ENCODE data around the gene ZNF691. TPM values are rescaled to one million over a fixed set of nuclear protein-coding genes. Genes with fewer than 3 reads are reported as not detected.
A peak's percentile ranks its signal among the peaks of the same experiment; 100 is the strongest.

ZNF691 gene
- total and polyA plus RNA-seq, 4 donors = 6.6 to 14.5 (median 8.3) TPM

DNA sequence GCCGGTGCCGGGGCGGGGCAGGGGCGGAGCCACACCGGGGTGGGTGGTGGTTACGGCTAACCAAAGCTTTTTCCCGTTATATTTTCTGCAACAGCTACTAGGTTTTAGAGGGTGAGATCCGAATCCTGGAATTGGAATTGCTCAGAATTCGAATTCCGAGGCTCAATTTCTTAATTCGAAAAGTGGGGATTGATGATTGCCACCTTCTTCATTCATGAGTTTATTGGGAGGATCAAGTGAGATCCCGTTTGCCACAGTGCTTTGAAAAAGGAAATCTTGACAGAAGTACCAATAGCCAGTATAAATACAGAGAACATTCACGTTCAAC lies 29.0 kb upstream of the ZNF691 start:
- TF ChIP-seq CTCF (IDR thresholded peaks at IDR 0.05; ENCODE audit: control extremely low read depth, extremely low read depth) = no peak

GRCh38 chr1:42817976-42818375 lies 28.4 kb upstream of the ZNF691 start:
- TF ChIP-seq CTCF (IDR thresholded peaks at IDR 0.05; ENCODE audit: control extremely low read depth, extremely low read depth) = no peak

More for the DNA sequence above, 29.0 kb upstream of the ZNF691 start:
- Histone ChIP-seq H3K36me3 (ENCODE audit: control insufficient read depth in 4 of 4, insufficient read depth in 4 of 4, low read length in 4 of 4) (peaks cover 0 to 2% (median 0%) of the 10 kb centered on the region in 4 donors), H3K4me1 (ENCODE audit: control insufficient read depth in 5 of 5, insufficient read depth in 5 of 5, low read length in 5 of 5) (peaks cover 4 to 19% (median 9%) of the 10 kb centered on the region in 5 donors), H3K9ac (ENCODE audit: insufficient read depth in 1 of 2, low read length in 2 of 2) (peak overlapping the region in 1 of 2 donors; percentile 81), H3K27ac (ENCODE audit: low read depth in 1 of 2, low read length in 1 of 2) (no peak overlapping the region), H3K27me3 (ENCODE audit: control insufficient read depth in 3 of 3, insufficient read depth in 3 of 3, low read length in 2 of 3) (no peaks in the 10 kb centered on the region), H3K9me3 (ENCODE audit: control insufficient read depth in 4 of 4, insufficient read depth in 3 of 4, low read length in 3 of 4) (no peaks in the 10 kb centered on the region), H3K4me3 (no peak overlapping the region)
- DNase-seq (no peak), ATAC-seq (ENCODE audit: insufficient read depth, low FRiP score) (no peak)
- 0% methylated on average over 13 of the region's 13 CpGs for WGBS, 2 donors

GRCh38 chr1:42820813-42821212 lies 25.6 kb upstream of the ZNF691 start:
- DNase-seq (no peak), ATAC-seq (ENCODE audit: insufficient read depth, low FRiP score) (no peak)
- H3K9me3 ChIP-seq (ENCODE audit: control insufficient read depth in 4 of 4, insufficient read depth in 3 of 4, low read length in 3 of 4) = no peaks in the 10 kb centered on the region
- no peaks in the 10 kb centered on the region for H3K27me3 ChIP-seq (ENCODE audit: control insufficient read depth in 3 of 3, insufficient read depth in 3 of 3, low read length in 2 of 3)
- whole genome bisulfite sequencing, 2 donors = 65 to 72% methylated on average over 1 of the region's 1 CpG
- no peak overlapping the region for H3K4me3 ChIP-seq
- no peak overlapping the region for H3K27ac ChIP-seq (ENCODE audit: low read depth in 1 of 2, low read length in 1 of 2)
- peaks cover 0 to 4% (median 0%) of the 10 kb centered on the region in 4 donors for H3K36me3 ChIP-seq (ENCODE audit: control insufficient read depth in 4 of 4, insufficient read depth in 4 of 4, low read length in 4 of 4)
- TF ChIP-seq CTCF (IDR thresholded peaks at IDR 0.05; ENCODE audit: control extremely low read depth, extremely low read depth) = no peak
- no peak overlapping the region for H3K9ac ChIP-seq (ENCODE audit: insufficient read depth in 1 of 2, low read length in 2 of 2)
- peaks cover 4 to 21% (median 8%) of the 10 kb centered on the region in 5 donors for H3K4me1 ChIP-seq (ENCODE audit: control insufficient read depth in 5 of 5, insufficient read depth in 5 of 5, low read length in 5 of 5)

More at GRCh38 chr1:42817976-42818375, 28.4 kb upstream of the ZNF691 start:
- no peaks in the 10 kb centered on the region for H3K9me3 ChIP-seq (ENCODE audit: control insufficient read depth in 4 of 4, insufficient read depth in 3 of 4, low read length in 3 of 4)
- peaks cover 0 to 2% (median 0%) of the 10 kb centered on the region in 4 donors for H3K36me3 ChIP-seq (ENCODE audit: control insufficient read depth in 4 of 4, insufficient read depth in 4 of 4, low read length in 4 of 4)
- ATAC-seq (ENCODE audit: insufficient read depth, low FRiP score) (no peak), DNase-seq (no peak)
- H3K9ac ChIP-seq (ENCODE audit: insufficient read depth in 1 of 2, low read length in 2 of 2) = peak overlapping the region in 1 of 2 donors; percentile 81
- H3K4me3 ChIP-seq = no peak overlapping the region
- H3K27me3 ChIP-seq (ENCODE audit: control insufficient read depth in 3 of 3, insufficient read depth in 3 of 3, low read length in 2 of 3) = no peaks in the 10 kb centered on the region
- 95 to 98% methylated on average over 3 of the region's 3 CpGs for WGBS, 2 donors
- peaks cover 4 to 19% (median 9%) of the 10 kb centered on the region in 5 donors for H3K4me1 ChIP-seq (ENCODE audit: control insufficient read depth in 5 of 5, insufficient read depth in 5 of 5, low read length in 5 of 5)
- no peak overlapping the region for H3K27ac ChIP-seq (ENCODE audit: low read depth in 1 of 2, low read length in 1 of 2)

DNA sequence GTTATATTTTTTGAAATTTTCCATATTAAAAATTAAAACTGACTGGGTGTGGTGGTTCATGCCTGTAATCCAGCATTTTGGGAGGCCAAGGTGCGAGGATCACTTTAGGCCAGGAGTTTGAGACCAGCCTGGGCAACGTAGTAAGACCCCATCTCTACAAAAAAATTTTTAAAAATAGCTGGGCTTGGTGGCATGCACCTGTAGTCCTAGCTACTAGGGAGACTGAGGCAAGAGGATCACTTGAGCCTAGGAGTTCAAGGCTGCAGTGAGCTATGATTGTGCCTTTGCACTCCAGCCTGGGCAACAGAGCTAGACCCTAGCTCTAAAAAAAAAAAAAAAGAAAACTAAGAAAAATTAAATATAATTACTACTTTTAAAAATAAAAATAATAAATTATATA lies 24.7 kb upstream of the ZNF691 start:
- no peak overlapping the region for H3K9ac ChIP-seq (ENCODE audit: insufficient read depth in 1 of 2, low read length in 2 of 2)
- H3K9me3 ChIP-seq (ENCODE audit: control insufficient read depth in 4 of 4, insufficient read depth in 3 of 4, low read length in 3 of 4) = no peaks in the 10 kb centered on the region
- no peak overlapping the region for H3K4me3 ChIP-seq
- peaks cover 4 to 13% (median 5%) of the 10 kb centered on the region in 5 donors for H3K4me1 ChIP-seq (ENCODE audit: control insufficient read depth in 5 of 5, insufficient read depth in 5 of 5, low read length in 5 of 5)
- ATAC-seq (ENCODE audit: insufficient read depth, low FRiP score) (no peak), DNase-seq (no peak)
- 98 to 99% methylated on average over 2 of the region's 2 CpGs for WGBS, 2 donors
- H3K27ac ChIP-seq (ENCODE audit: low read depth in 1 of 2, low read length in 1 of 2) = no peak overlapping the region
- no peak for TF ChIP-seq CTCF (IDR thresholded peaks at IDR 0.05; ENCODE audit: control extremely low read depth, extremely low read depth)
- no peaks in the 10 kb centered on the region for H3K27me3 ChIP-seq (ENCODE audit: control insufficient read depth in 3 of 3, insufficient read depth in 3 of 3, low read length in 2 of 3)
- peaks cover 0 to 4% (median 0%) of the 10 kb centered on the region in 4 donors for H3K36me3 ChIP-seq (ENCODE audit: control insufficient read depth in 4 of 4, insufficient read depth in 4 of 4, low read length in 4 of 4)
